OCI-LY7 (cell line): ENCODE results near the gene MLLT3. TPM values are rescaled to one million over a fixed set of nuclear protein-coding genes. Genes with fewer than 3 reads are reported as not detected.
A peak's percentile ranks its signal among the peaks of the same experiment; 100 is the strongest.

Experiments
- BruUV-seq: library from RNA; stranded (reverse); fragments of 400-500 nt; replicated peaks from 2 replicates; lab custom pipeline; 2021; lab: Mats Ljungman, UMichigan
- CTCF ChIA-PET: fragments of 300-600 bp; sonication (Branson Sonifier 250); formaldehyde crosslinking; loops from one replicate; lab custom pipeline; 2022; ENCODE audit warnings: antibody characterized with exemption; ENCODE audit not compliant: unreplicated experiment; lab: Charles Lee
- POLR2A ChIA-PET: fragments of 300-600 bp; sonication (Branson Sonifier 250); formaldehyde crosslinking; loops from one replicate; lab custom pipeline; 2022; ENCODE audit warnings: antibody characterized with exemption; lab: Charles Lee
- DNase-seq: peaks from one replicate; pipeline ENCODE4 v3.0.0-alpha.2; 2015; ENCODE audit warnings: low spot score
- H2AFZ ChIP-seq: fragments of 200-600 bp; sonication (generic), shearing (Covaris generic); 2 replicates; pipeline ENCODE4 v1.6.1; 2014; ENCODE audit warnings: mild to moderate bottlenecking, antibody characterized with exemption, low read length, moderate library complexity
- H3K27ac ChIP-seq: fragments of 200-600 bp; sonication (generic); 2 replicates; pipeline ENCODE4 v1.5.1; 2014; ENCODE audit warnings: mixed run types, low read depth, mild to moderate bottlenecking, moderate library complexity, low read length, inconsistent platforms; ENCODE audit not compliant: poor library complexity, severe bottlenecking
- H3K36me3 ChIP-seq: fragments of 200-600 bp; sonication (generic); 2 replicates; pipeline ENCODE4 v1.6.1; 2014; ENCODE audit warnings: mild to moderate bottlenecking, antibody characterized with exemption, low read length, moderate library complexity, mixed read lengths; ENCODE audit not compliant: insufficient read depth
- H3K4me1 ChIP-seq: fragments of 200-600 bp; sonication (generic); 2 replicates; pipeline ENCODE4 v1.5.1; 2014; ENCODE audit warnings: mild to moderate bottlenecking, low read length; ENCODE audit not compliant: insufficient read depth, poor library complexity, severe bottlenecking
- H3K4me2 ChIP-seq: fragments of 200-600 bp; sonication (generic); 2 replicates; pipeline ENCODE4 v1.6.1; 2014; ENCODE audit warnings: mild to moderate bottlenecking, low read length
- H3K4me3 ChIP-seq: fragments of 200-600 bp; sonication (generic); 2 replicates; pipeline ENCODE4 v1.5.1; 2014; ENCODE audit warnings: mild to moderate bottlenecking, low read depth, low read length; ENCODE audit not compliant: poor library complexity, severe bottlenecking
- H3K79me2 ChIP-seq: fragments of 200-600 bp; sonication (generic); 2 replicates; pipeline ENCODE4 v1.6.1; 2016; ENCODE audit warnings: low read depth, mild to moderate bottlenecking, low read length, moderate library complexity, mixed read lengths; ENCODE audit not compliant: insufficient read depth
- H3K9me2 ChIP-seq: fragments of 200-600 bp; sonication (generic); 2 replicates; pipeline ENCODE4 v1.6.1; 2016; ENCODE audit warnings: mild to moderate bottlenecking, low read length, mixed read lengths; ENCODE audit not compliant: insufficient read depth
- H3K9me3 ChIP-seq: fragments of 200-600 bp; sonication (generic); 2 replicates; pipeline ENCODE4 v1.6.1; 2014; ENCODE audit warnings: mild to moderate bottlenecking, mixed run types, low read length, mixed read lengths
- H4K20me1 ChIP-seq: fragments of 200-600 bp; sonication (generic); 2 replicates; pipeline ENCODE4 v1.6.1; 2014; ENCODE audit warnings: mild to moderate bottlenecking, antibody characterized with exemption, low read length, moderate library complexity, mixed read lengths; ENCODE audit not compliant: insufficient read depth
- EZH2phosphoT487 ChIP-seq: fragments of 200-600 bp; sonication (generic); IDR thresholded peaks from 2 replicates; pipeline ENCODE4 v1.6.1; 2018; ENCODE audit warnings: low read depth, borderline replicate concordance, mild to moderate bottlenecking, mixed run types, antibody characterized with exemption, low read length, moderate library complexity, mixed read lengths
- intact Hi-C: fragments of 100-400 bp; cut with micrococcal nuclease; formaldehyde crosslinking; loops from one replicate; pipeline ENCODE4 v1.10.0; 2022; ENCODE audit not compliant: unreplicated experiment
- total RNA-seq, 2 experiments: library from RNA; depleted of rRNA in 1 of 2; stranded (reverse); fragments of >200 nt in 1 of 2; shearing (Covaris generic) in 1 of 2; gene quantifications; 2 replicates each; pipeline ENCODE4 v1.2.3, GENCODE V29; 2014 to 2022
- TF ChIP-seq, protein P1 (sequence below): fragments of 200-600 bp; sonication (generic); conservative IDR thresholded peaks from 2 replicates; pipeline ENCODE4 v1.5.1; 2014; ENCODE audit warnings: mild to moderate bottlenecking, antibody characterized with exemption, low read length, moderate library complexity, mixed read lengths

Gene MLLT3
- total RNA-seq, 2 experiments from 2014 or later = 7.1 to 9.9 TPM

- Histone ChIP-seq H4K20me1 (no peaks in the 10 kb centered on the region), H3K27ac (no peak overlapping the region), H3K4me3 (peak overlapping the region; percentile 73), H3K4me1 (peaks cover 20% of the 10 kb centered on the region), H3K9me3 (no peaks in the 10 kb centered on the region), H3K9me2 (no peaks in the 10 kb centered on the region), H2AFZ (peak overlapping the region; percentile 98; the same call in 1 of the 2 replicates), H3K4me2 (peak overlapping the region; percentile 99), H3K79me2 (no peaks in the 10 kb centered on the region), H3K36me3 (no peaks in the 10 kb centered on the region)
- ChIA-PET CTCF (interaction anchor here (1.3 kb wide), 1 partner anchor 317 kb away, joined by 3 read pairs; no protein-coding TSS in a partner anchor), POLR2A (interaction anchor here (0.7 to 1.4 kb wide), 4 partner anchors 14 to 769 kb away, joined by 3 to 5 read pairs (median 3); partner anchors contain the start of gene FOCAD)
- TF ChIP-seq EZH2phosphoT487 = no peak
- TF ChIP-seq, protein P1, sequence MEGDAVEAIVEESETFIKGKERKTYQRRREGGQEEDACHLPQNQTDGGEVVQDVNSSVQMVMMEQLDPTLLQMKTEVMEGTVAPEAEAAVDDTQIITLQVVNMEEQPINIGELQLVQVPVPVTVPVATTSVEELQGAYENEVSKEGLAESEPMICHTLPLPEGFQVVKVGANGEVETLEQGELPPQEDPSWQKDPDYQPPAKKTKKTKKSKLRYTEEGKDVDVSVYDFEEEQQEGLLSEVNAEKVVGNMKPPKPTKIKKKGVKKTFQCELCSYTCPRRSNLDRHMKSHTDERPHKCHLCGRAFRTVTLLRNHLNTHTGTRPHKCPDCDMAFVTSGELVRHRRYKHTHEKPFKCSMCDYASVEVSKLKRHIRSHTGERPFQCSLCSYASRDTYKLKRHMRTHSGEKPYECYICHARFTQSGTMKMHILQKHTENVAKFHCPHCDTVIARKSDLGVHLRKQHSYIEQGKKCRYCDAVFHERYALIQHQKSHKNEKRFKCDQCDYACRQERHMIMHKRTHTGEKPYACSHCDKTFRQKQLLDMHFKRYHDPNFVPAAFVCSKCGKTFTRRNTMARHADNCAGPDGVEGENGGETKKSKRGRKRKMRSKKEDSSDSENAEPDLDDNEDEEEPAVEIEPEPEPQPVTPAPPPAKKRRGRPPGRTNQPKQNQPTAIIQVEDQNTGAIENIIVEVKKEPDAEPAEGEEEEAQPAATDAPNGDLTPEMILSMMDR = peak; percentile 98
- no TSS peak for BruUV-seq
- peak; percentile 75 for DNase-seq
- intact Hi-C loops = loop anchor here (1.0 to 10.0 kb wide), 5 partner anchors 260 to 697 kb away; no protein-coding TSS in a partner anchor
Measured at GRCh38 chr9:20624201-20625002, 2.1 kb upstream of the MLLT3 start.

DNA sequence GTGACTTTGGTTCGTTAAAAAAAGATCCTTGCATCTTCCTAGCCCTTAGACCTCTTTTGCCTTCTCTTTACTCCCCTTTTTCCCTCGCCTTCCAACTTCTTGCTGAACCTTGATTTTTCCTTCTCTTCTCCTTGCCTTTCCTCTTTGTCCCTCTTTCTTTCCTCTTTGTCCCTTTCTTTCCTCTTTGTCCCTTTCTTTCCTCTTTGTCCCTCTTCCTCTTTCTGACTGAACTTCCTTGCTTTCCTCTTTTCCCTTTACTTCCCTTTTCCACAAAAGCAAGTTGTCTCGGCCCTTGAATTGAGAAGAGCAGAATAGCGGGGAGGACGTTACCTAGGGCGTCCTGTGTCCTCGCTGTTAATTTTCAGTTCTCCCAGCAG lies 1.4 kb upstream of the MLLT3 start:
- Histone ChIP-seq H3K27ac (no peak overlapping the region), H3K9me3 (no peaks in the 10 kb centered on the region), H4K20me1 (no peaks in the 10 kb centered on the region), H3K4me3 (peak overlapping the region; percentile 73), H2AFZ (peak overlapping the region; percentile 98; the same call in 1 of the 2 replicates), H3K36me3 (no peaks in the 10 kb centered on the region), H3K9me2 (no peaks in the 10 kb centered on the region), H3K79me2 (no peaks in the 10 kb centered on the region), H3K4me1 (peaks cover 20% of the 10 kb centered on the region), H3K4me2 (peak overlapping the region; percentile 99)
- intact Hi-C loops = loop anchor here (1.0 to 10.0 kb wide), 6 partner anchors 261 to 696 kb away; no protein-coding TSS in a partner anchor
- ChIA-PET POLR2A (no interaction called here), CTCF (no interaction called here)
- no peak for TF ChIP-seq EZH2phosphoT487
- TF ChIP-seq, protein P1 = no peak
- no peak for DNase-seq
- BruUV-seq = no TSS peak
